Neural progenitor cell (in vitro differentiated cells): ENCODE measurements around the gene WDR45.

Experiments used
- EZH2 ChIP-seq: fragments of 200-600 bp; sonication (generic); IDR thresholded peaks from 2 replicates; pipeline ENCODE4 v1.6.1; 2017; ENCODE audit warnings: antibody characterized with exemption, mild to moderate bottlenecking, moderate library complexity
- EZH2phosphoT487 ChIP-seq: fragments of 200-600 bp; sonication (generic); IDR thresholded peaks from 2 replicates; pipeline ENCODE4 v1.6.1; 2017; ENCODE audit warnings: antibody characterized with exemption
- TF ChIP-seq, protein P1 (sequence below): fragments of 200-600 bp; sonication (generic); IDR thresholded peaks from 2 replicates; pipeline ENCODE4 v1.5.1; 2017; ENCODE audit warnings: antibody characterized with exemption, mild to moderate bottlenecking

DNA sequence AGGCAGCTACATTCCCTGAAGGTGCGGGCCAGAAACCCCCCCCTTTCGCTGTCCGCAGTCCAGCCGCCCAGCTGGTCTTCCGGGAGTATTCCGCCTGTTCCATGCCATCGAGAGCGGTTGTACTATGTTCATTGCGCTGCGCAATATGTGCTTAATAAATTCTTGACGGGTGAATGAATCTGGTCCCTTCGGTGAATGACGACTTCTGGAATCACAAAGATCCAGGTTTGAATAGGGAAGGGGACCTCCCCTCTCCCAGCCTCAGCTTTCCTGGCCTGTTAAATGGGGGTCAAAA is 35.8 kb downstream of the WDR45 start:
- TF ChIP-seq, protein P1, sequence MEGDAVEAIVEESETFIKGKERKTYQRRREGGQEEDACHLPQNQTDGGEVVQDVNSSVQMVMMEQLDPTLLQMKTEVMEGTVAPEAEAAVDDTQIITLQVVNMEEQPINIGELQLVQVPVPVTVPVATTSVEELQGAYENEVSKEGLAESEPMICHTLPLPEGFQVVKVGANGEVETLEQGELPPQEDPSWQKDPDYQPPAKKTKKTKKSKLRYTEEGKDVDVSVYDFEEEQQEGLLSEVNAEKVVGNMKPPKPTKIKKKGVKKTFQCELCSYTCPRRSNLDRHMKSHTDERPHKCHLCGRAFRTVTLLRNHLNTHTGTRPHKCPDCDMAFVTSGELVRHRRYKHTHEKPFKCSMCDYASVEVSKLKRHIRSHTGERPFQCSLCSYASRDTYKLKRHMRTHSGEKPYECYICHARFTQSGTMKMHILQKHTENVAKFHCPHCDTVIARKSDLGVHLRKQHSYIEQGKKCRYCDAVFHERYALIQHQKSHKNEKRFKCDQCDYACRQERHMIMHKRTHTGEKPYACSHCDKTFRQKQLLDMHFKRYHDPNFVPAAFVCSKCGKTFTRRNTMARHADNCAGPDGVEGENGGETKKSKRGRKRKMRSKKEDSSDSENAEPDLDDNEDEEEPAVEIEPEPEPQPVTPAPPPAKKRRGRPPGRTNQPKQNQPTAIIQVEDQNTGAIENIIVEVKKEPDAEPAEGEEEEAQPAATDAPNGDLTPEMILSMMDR = no peak
- TF ChIP-seq EZH2 (no peak), EZH2phosphoT487 (no peak)
